Erythroblast (primary cell): ENCODE measurements around the gene KLF13.

Experiments used
- GATA1 ChIP-seq: IDR thresholded peaks from 2 replicates; pipeline ENCODE4 v1.6.1; 2011; ENCODE audit warnings: low read depth, mild to moderate bottlenecking, control low read depth, low read length, moderate library complexity
- POLR2A ChIP-seq: IDR thresholded peaks from 2 replicates; pipeline ENCODE4 v1.6.1; 2011; ENCODE audit warnings: mild to moderate bottlenecking, low read length

DNA sequence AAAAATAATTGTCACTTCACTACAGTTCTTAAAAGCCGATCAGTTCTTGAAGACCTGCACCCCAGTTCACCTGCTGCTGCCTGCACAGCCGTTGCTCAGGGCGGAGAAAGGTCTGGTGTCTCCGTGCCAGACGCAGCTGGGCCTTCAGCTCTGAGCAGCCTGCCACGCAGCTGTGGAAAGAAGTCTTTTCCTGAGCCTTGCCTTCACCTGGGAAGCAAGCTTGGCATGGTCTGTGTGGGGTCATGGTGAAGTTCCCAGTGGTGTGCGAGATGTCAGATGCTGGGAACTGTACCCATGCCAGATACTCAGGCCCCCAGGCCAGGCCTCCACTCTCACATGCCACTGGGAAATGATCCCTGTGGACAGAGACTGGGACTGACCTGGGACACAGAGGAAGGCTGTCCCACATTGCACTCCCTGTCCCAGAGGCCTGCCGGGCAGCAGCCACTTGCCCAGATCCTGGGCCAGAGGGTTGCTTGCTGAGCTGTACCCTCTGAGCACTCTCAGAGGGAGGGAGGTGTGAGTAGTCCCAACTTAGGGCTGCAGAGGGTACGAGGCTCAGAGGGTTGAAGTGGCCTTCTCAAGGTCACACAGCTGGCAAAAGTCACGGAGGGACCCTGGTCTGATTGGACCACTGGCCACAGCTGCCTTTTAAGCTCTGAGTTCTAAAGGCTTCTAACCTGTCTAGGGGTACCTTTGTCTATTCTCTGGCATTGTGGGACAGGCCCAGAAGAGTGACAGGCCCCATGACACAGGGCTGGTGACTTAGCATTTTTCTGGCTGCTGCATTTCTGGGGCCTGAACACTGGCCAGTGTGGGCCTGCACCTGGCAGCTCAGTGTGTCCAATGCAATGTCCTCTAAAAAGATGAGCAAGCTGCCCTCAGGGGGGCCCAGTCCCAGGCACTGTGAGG, 55.4 kb downstream of the KLF13 start:
- TF ChIP-seq POLR2A (no peak), GATA1 (no peak)
